ENCODE results near the gene CCDC138.

GRCh38 chr2:108833219-108833618, 46.6 kb downstream of the CCDC138 start:
- TF ChIP-seq, protein P1, sequence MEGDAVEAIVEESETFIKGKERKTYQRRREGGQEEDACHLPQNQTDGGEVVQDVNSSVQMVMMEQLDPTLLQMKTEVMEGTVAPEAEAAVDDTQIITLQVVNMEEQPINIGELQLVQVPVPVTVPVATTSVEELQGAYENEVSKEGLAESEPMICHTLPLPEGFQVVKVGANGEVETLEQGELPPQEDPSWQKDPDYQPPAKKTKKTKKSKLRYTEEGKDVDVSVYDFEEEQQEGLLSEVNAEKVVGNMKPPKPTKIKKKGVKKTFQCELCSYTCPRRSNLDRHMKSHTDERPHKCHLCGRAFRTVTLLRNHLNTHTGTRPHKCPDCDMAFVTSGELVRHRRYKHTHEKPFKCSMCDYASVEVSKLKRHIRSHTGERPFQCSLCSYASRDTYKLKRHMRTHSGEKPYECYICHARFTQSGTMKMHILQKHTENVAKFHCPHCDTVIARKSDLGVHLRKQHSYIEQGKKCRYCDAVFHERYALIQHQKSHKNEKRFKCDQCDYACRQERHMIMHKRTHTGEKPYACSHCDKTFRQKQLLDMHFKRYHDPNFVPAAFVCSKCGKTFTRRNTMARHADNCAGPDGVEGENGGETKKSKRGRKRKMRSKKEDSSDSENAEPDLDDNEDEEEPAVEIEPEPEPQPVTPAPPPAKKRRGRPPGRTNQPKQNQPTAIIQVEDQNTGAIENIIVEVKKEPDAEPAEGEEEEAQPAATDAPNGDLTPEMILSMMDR (IDR thresholded peaks at IDR 0.05) = no peak
- no peak for TF ChIP-seq POLR2A (IDR thresholded peaks at IDR 0.05)
